ENCODE results near the gene ANGPTL3.

The ANGPTL3 gene

DNA sequence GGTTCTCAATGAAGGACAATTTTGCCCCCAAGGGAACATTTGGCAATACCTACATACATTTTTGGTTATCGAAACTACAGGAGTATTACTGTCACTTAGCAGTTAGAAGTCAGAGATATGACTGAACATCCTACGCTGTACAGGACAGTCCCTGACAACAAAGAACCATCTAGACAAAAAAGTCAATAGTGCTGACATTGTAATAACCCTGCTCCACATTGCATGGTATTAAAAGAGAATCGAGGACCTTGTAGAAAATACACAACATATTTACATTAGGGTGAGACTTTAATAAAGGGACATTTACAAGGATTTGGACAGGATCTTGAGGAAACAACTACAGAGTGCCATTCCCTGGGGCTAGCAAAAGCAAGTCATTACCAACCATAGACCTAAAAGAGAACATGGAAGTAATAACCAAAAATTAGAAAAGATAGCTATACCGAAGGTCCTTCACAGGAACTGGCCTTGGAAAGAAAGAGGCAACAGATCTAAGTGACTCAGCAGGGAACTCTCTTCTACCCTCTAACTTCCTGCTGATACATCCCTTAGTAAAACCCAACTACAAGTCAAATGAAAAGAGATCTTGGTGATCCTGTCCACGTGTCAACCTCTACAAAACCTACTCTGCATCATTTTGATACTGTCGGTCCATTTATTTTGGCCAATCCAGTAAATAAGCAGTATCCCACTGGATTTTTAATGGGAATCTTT is 40.2 kb downstream of the ANGPTL3 start:
- no peak for DNase-seq

DNA sequence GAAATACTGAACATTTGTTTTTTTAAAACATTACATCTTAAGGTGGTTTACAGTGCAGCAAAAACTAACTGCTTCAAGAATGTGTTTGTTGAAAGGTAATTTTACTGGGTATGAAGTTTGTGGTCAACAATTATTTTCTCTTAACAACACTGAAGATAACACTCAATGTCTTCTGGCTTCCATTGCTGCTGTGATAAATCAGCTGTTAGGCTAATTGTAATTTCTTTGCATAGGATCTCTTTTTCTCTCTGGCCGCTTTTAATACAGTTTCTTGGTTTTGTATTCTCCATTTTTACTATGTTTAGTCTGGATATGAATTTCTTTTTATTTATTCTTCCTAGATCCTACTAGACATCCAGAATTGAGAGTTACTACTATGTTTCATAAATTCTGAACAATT is 46.0 kb downstream of the ANGPTL3 start:
- DNase-seq = no peak

DNA sequence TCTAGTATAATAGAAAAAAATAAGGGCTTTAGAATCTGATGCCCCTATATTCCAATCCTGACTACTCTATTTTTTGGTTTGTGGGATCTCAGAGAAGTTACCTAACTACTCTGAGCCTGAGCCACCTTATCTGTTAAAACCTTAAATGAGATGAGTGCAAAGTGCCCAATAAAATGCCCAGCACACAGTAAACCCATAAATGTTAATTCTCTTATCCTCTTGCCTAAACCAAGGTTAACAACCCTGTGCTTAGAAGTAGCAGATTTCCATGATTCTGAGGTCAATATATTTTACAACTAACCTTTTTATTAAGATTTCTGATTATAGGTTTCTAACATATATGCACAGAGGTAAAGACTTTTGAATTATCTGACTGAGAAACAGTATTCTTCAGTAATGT is 55.1 kb downstream of the ANGPTL3 start:
- DNase-seq = no peak

DNA sequence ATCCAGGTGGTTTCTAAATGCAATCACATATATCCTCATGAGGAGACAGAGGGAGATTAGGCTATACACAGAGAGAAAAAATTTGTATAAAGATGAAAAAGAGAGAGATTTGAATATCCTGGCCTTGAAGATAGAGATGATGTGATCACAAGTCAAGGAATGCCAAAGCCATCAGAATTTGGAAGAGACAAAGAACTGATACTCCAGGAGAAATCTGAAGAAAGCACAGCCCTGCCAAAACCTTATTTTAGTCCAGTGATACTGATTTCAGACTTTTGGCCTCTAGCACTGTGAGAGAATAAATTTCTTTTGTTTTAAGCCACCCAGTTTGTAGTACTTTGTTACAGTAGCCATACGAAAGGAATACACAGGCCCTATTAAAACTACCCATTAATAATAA is 57.4 kb downstream of the ANGPTL3 start:
- no peak for DNase-seq
